BJ (cell line): ENCODE data around the gene ZNF440. TPM values are rescaled to one million over a fixed set of nuclear protein-coding genes. Genes with fewer than 3 reads are reported as not detected.

Source experiments
- CTCF ChIA-PET: fragments of 350-600 bp; formaldehyde crosslinking; extraction: SDS; loops from one replicate; lab custom pipeline; 2021; ENCODE audit warnings: antibody characterized with exemption, inconsistent platforms; lab: Yijun Ruan, JAX
- POLR2A ChIA-PET: fragments of 300-600 bp; sonication (Branson Sonifier 250); formaldehyde crosslinking; extraction: SDS; loops from one replicate; lab custom pipeline; 2021; ENCODE audit warnings: antibody characterized with exemption; lab: Charles Lee
- DNase-seq: peaks from one replicate; pipeline ENCODE4 v3.0.0-alpha.2; 2011; ENCODE audit warnings: low read depth
- H3K27me3 ChIP-seq: 2 replicates; pipeline ENCODE4 v1.6.0; 2011; ENCODE audit warnings: low read length; ENCODE audit not compliant: control insufficient read depth, insufficient read depth
- H3K36me3 ChIP-seq: 2 replicates; pipeline ENCODE4 v1.5.1; 2011; ENCODE audit warnings: low read length; ENCODE audit not compliant: control insufficient read depth, insufficient read depth
- H3K4me3 ChIP-seq: 2 replicates; pipeline ENCODE4 v1.5.1; 2011; ENCODE audit warnings: low read depth, mild to moderate bottlenecking, control low read depth, low read length
- CTCF ChIP-seq: IDR thresholded peaks from 2 replicates; pipeline ENCODE4 v1.5.1; 2011; ENCODE audit warnings: low read depth, mild to moderate bottlenecking, control low read depth, inconsistent platforms, low read length, moderate library complexity; ENCODE audit not compliant: insufficient read depth
- polyA plus RNA-seq: library from polyadenylated mRNA; depleted of rRNA; stranded (reverse); fragments of >200 nt; gene quantifications from 2 replicates; pipeline ENCODE4 v1.2.3, GENCODE V29; 2011; rRNA removed

Gene ZNF440
- polyA plus RNA-seq, 1 experiment: 2.0 TPM

- Histone ChIP-seq H3K27me3 (no peaks in the 10 kb centered on the region; the same call in 1 of the 2 replicates), H3K36me3 (no peaks in the 10 kb centered on the region), H3K4me3 (no peak overlapping the region)
- TF ChIP-seq CTCF: no peak
- DNase-seq: no peak
- CTCF ChIA-PET: interaction anchor here (0.6 to 10.1 kb wide), 4 partner anchors 10 to 990 kb away, joined by 3 to 70 read pairs (median 4); partner anchors contain the start of gene ZNF20
- POLR2A ChIA-PET: no interaction called here
These were observed 68.5 kb downstream of the ZNF440 start for GRCh38 chr19:11882606-11883005.

Other genes with a start within 250 kb of the ZNF440 start
- gene ACP5, start 236.6 kb upstream of the ZNF440 start, polyA plus RNA-seq: 2.0 and 2.6 TPM in 2 replicates
- gene ZNF627, start 216.8 kb upstream of the ZNF440 start, polyA plus RNA-seq: 5.8 and 9.5 TPM in 2 replicates
- gene ZNF823, start 75.3 kb upstream of the ZNF440 start, polyA plus RNA-seq: 1.9 and 2.9 TPM in 2 replicates
- 3.4 and 5.4 TPM in 2 replicates for gene ZNF441, start 47.3 kb upstream of the ZNF440 start, polyA plus RNA-seq
- 0.67 and 1.3 TPM in 2 replicates for gene ZNF491, start 15.8 kb upstream of the ZNF440 start, polyA plus RNA-seq
- gene ZNF439, start 34.5 kb downstream of the ZNF440 start, polyA plus RNA-seq: 3.0 and 5.1 TPM in 2 replicates
- gene ZNF69, start 73.5 kb downstream of the ZNF440 start, polyA plus RNA-seq: 3.4 and 3.9 TPM in 2 replicates
- 2.5 and 4.8 TPM in 2 replicates for gene ZNF700, start 110.8 kb downstream of the ZNF440 start, polyA plus RNA-seq
- 1.6 and 2.2 TPM in 2 replicates for gene ZNF763, start 150.8 kb downstream of the ZNF440 start, polyA plus RNA-seq
- 1.8 and 2.3 TPM in 2 replicates for gene ZNF433, start 221.4 kb downstream of the ZNF440 start, polyA plus RNA-seq
- not detected in 2 replicates for gene ZNF878, start 238.7 kb downstream of the ZNF440 start, polyA plus RNA-seq